Measurements from ENCODE around the gene GSTK1.

- TF ChIP-seq ZMIZ1 (IDR thresholded peaks at IDR 0.05; ENCODE audit: low read depth in 2 of 2, low read length in 2 of 2): no peak
- TF ChIP-seq ZNF133 (CRISPR knock-in tag; IDR thresholded peaks at IDR 0.05): no peak
- TF ChIP-seq, protein P1, sequence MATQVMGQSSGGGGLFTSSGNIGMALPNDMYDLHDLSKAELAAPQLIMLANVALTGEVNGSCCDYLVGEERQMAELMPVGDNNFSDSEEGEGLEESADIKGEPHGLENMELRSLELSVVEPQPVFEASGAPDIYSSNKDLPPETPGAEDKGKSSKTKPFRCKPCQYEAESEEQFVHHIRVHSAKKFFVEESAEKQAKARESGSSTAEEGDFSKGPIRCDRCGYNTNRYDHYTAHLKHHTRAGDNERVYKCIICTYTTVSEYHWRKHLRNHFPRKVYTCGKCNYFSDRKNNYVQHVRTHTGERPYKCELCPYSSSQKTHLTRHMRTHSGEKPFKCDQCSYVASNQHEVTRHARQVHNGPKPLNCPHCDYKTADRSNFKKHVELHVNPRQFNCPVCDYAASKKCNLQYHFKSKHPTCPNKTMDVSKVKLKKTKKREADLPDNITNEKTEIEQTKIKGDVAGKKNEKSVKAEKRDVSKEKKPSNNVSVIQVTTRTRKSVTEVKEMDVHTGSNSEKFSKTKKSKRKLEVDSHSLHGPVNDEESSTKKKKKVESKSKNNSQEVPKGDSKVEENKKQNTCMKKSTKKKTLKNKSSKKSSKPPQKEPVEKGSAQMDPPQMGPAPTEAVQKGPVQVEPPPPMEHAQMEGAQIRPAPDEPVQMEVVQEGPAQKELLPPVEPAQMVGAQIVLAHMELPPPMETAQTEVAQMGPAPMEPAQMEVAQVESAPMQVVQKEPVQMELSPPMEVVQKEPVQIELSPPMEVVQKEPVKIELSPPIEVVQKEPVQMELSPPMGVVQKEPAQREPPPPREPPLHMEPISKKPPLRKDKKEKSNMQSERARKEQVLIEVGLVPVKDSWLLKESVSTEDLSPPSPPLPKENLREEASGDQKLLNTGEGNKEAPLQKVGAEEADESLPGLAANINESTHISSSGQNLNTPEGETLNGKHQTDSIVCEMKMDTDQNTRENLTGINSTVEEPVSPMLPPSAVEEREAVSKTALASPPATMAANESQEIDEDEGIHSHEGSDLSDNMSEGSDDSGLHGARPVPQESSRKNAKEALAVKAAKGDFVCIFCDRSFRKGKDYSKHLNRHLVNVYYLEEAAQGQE (IDR thresholded peaks at IDR 0.05; ENCODE audit: borderline replicate concordance): no peak
- TF ChIP-seq, protein P1 (CRISPR knock-in tag; IDR thresholded peaks at IDR 0.05; ENCODE audit: low read depth): no peak
Observed at GRCh38 chr7:143223784-143224183, 39.5 kb upstream of the GSTK1 start.

Data from K562 (cell line).